Glomerular visceral epithelial cell (primary cell): ENCODE results near the gene DUS2.
A peak's percentile ranks its signal among the peaks of the same experiment; 100 is the strongest.
"Not testable (repeated sequence)": the region's sequence is repeated elsewhere in the genome, so short reads cannot be mapped to it uniquely, and the experiment has no call there.

Experiments used
- DNase-seq: peaks from one replicate; pipeline ENCODE4 v3.0.0-alpha.2; 2016; ENCODE audit errors: extremely low spot score

The DUS2 gene

DNA sequence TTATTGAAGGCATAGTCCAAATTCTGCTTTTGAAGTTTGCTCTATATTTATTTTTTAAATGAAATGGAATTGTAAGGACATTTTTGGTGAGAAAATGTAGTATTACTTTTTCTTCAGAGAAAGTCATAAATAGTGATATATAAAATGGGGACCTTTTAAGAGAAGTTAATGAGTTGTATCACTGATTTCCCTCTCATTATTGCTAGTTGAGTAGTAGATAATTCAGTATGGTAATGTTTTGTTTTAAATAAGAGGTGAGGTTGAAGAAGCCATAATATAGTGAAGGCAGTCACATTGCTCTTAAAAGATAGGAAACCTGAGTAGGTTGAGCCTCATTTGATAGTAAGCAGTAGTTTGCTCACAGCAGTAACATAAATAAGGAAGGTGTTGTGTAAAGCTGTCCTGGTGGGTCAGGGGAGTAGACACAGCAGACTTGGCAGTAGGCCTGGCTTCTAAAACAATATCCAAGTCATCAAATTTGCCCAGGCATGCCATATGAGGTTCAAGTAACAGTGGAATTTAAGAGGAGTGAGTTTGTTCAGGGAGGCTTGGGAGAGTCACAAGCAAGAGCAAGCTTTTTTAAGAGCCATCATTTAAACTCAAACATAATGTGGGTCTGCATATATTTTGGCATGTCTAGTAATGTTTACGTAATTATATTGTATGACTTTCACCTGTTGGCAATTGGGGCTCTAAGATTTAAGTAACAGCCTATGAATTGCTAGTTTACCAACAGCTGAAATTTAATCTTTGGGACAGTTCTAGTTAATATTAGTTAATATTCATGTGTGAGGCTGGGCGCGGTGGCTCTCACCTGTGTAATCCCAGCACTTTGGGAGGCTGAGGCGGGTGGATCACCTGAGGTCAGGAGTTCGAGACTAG is 68.5 kb downstream of the DUS2 start:
- peak; percentile 30 for DNase-seq

DNA sequence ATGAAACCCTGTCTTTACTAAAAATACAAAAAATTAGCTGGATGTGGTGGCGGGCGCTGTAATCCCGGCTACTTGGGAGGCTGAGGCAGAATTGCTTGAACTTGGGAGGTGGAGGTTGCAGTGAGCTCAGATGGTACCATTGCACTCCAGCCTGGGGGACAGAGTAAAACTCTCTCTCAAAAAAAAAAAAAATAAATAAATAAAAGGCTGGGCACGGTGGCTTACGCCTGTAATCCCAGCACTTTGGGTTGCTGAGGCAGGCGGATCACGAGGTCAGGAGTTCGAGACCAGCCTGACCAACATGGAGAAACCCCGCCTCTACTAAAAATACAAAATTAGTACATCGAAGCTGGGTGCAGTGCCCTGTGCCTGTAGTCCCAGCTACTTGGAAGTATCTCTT is 69.2 kb downstream of the DUS2 start:
- DNase-seq, result not testable (repeated sequence)

- DNase-seq, result no peak
Observed at GRCh38 chr16:68093816-68094613, 70.9 kb downstream of the DUS2 start.

DNA sequence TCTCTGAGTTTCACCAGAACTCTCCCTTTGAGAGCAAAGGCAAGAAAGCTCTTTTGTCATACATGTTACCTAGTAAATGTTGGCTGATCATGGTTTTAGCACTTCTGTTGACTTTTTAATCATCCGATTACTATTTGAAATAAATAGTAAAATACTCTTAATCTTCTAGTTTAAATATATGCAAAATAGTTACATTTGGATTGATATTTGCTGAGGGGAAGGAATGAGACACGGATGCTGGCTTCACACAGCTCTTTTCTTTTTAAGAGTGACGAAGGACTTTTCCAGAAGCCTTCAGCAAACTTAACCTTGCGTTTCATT is 71.5 kb downstream of the DUS2 start:
- no peak for DNase-seq

DNA sequence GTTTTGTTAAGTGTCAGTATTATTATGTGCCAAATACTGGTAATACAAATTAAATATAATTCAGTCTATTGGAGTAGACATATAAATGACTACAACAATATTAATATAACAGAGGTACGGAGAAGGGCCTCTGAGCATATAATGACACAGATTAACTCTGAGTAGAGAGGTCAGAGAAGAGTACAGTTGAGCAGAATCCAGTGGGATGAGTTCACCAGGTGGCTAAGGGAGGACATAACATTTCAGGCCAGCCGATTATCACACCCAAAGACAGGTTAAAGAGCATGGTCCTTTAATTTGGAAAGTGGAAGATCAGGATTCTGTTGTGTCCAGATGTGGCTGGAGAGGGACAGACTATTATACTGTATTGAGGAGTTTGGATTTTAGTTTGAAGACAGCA is 73.4 kb downstream of the DUS2 start:
- no peak for DNase-seq

DNA sequence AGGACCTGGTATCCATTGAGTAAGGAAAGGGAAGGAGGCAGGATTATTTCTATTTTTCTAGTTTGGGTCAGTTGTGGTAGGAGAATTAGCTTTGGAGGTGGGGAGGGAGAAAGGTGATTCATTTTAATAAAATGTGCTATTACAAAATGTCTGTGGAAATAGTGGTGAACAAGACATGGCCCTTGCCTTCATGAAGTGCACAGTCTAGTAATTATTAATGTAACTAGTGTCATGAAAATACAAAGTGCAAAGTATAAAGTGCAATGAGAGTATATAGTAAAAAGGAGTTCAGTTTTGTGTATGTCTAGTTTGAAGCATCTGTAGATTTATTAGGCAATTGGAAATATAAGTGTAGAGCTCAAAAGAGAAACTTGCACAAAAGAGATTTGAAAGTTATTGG is 74.0 kb downstream of the DUS2 start:
- no peak for DNase-seq

DNA sequence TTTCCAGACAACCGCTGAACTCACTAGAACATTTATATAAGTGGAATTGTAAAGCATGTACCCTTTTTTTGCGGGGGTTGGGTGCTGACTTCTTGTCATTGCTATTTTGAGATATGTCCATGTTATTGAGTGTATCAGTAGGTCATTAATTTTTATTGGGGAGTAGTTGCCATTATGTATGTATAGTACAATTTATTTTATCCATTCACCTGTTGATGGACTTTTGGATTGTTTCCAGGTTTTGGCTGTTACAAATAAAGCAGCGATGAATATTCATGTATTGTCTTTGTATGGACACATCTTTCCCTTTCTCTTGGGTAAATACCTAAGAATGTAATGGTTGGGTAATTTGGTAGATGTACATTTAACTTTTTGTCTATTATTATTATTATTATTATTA is 74.8 kb downstream of the DUS2 start:
- no peak for DNase-seq

- no peak for DNase-seq
Observed at GRCh38 chr16:68100488-68100887, 77.4 kb downstream of the DUS2 start.

DNA sequence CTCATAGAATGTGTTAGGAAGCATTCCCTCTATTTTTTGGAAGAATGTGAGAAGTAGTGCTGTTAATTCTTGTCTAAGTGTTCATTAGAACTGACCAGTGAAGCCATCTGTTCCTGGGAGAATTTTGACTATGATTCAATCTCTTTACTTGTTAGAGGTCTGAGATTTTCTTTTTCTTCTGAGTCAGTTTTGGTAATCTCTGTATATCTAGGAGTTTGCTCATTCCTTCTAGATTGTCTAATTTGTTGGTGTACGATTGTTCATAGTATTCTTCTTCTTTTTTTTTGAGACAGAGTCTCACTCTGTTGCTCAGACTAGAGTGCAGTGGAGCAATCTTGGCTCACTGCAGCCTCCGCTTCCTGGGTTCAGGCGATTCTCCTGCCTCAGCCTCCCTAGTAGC is 82.5 kb downstream of the DUS2 start:
- no peak for DNase-seq

GRCh38 chr16:68107230-68107928 is 84.3 kb downstream of the DUS2 start:
- not testable (repeated sequence) for DNase-seq

DNA sequence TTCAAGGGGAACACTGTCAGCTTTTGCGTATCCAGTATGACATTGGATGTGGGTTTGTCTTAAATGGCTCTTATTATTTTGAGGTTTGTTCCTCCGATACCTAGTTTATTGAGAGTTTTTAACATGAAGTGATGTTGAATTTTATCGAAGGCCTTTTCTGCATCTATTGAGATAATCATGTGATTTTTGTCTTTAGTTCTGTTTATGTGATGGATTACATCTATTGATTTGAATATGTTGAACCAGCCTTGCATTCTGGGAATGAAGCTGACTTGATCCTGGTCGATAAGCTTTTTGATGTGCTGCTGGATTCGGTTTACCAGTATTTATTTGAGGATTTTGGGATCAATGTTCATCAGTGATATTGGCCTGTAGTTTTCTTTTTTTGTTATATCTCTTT is 86.1 kb downstream of the DUS2 start:
- not testable (repeated sequence) for DNase-seq

DNA sequence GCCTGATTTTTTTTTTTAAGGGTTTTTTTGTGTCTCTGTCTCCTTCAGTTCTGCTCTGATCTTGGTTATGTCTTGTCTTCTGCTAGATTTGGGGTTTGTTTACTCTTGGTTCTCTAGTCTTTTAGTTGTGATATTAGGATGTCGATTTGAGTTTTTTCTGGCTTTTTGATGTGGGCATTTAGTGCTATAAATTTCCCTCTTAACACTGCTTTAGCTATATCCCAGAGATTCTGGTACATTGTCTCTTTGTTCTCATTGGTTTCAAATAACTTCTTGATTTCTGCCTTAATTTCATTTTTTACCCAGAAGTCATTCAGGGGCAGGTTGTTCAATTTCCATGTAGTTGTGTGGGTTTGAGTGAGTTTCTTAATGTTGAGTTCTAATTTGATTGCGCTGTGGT is 87.5 kb downstream of the DUS2 start:
- not testable (repeated sequence) for DNase-seq

- no peak for DNase-seq
Observed at GRCh38 chr16:68111379-68111778, 88.3 kb downstream of the DUS2 start.

- DNase-seq, result no peak
Observed at GRCh38 chr16:68113059-68113761, 90.1 kb downstream of the DUS2 start.

- DNase-seq, result no peak
Observed at GRCh38 chr16:68113765-68114240, 90.7 kb downstream of the DUS2 start.

- not testable (repeated sequence) for DNase-seq
Observed at GRCh38 chr16:68114939-68115338, 91.9 kb downstream of the DUS2 start.

- DNase-seq, result no peak
Observed at GRCh38 chr16:68115851-68116250, 92.8 kb downstream of the DUS2 start.

DNA sequence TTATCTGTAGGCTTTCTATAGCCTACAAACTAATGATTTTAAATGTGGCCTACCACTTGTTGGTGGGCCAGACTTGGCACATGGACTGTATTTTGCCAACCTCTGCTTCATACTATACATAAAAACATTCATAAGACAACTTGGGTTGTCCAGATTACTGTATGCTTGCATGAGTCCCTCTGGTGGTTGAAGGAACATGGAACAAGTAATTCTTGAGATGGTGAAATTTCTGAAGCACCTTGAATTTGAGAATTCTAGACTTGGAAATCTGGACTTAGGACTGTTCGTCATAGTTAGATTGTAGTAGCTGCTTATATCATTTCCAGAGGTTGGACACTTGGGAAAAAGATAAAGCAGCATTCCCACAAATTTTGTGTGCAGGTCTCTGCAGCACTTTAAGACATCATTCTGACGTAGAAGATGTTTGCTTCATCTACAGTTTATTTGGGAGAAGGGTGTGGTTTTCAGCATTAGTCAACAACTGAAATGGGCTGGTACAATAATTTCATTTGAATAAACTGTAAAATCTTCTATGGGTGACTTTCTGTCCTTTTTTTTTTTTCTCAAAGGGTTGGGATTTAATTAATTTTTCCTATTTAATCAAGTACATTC is 93.3 kb downstream of the DUS2 start:
- peak; percentile 7 for DNase-seq

- DNase-seq, result no peak
Observed at GRCh38 chr16:68117884-68118283, 94.8 kb downstream of the DUS2 start.

- DNase-seq, result not testable (repeated sequence)
Observed at GRCh38 chr16:68118954-68119353, 95.9 kb downstream of the DUS2 start.

DNA sequence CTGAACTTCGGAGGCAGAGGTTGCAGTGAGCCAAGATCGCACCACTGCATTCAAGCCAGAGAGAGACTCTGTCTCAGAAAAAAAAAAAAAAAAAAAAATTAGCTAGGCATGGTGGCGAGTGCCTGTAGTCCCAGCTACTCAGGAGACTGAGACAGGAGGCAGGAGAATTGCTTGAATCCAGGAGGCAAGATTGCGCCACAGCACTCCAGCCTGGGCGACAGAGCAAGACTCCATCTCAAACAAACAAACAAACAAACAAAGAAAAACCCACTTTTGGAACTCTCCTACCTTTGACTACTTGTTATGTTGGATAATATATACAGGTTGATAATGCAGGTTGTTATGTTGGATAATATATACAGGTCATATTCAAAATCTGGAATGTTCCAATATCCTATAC is 97.4 kb downstream of the DUS2 start:
- DNase-seq, result not testable (repeated sequence)
